HepG2 (cell line): ENCODE results near the gene TRPV2. TPM values are rescaled to one million over a fixed set of nuclear protein-coding genes. Genes with fewer than 3 reads are reported as not detected.

ENCODE experiments used
- GATAD2A ChIP-seq: IDR thresholded peaks from 2 replicates; pipeline ENCODE4 v1.6.1; 2016
- IRX3 ChIP-seq: sonication (generic); formaldehyde crosslinking; IDR thresholded peaks from 2 replicates; pipeline ENCODE4 v1.8.1; 2023; ENCODE audit warnings: mild to moderate bottlenecking, low read depth, missing genetic modification reagents, borderline replicate concordance
- MLXIP ChIP-seq: sonication (generic); formaldehyde crosslinking; IDR thresholded peaks from 2 replicates; pipeline ENCODE4 v1.9.0; 2021; ENCODE audit warnings: missing genetic modification reagents, borderline replicate concordance
- MTA1 ChIP-seq: sonication (generic); formaldehyde crosslinking; IDR thresholded peaks from 2 replicates; pipeline ENCODE4 v1.4.0; 2020; ENCODE audit warnings: missing genetic modification reagents, mild to moderate bottlenecking, borderline replicate concordance
- NFKB2 ChIP-seq: sonication (generic); formaldehyde crosslinking; IDR thresholded peaks from 2 replicates; pipeline ENCODE4 v1.4.0; 2020; ENCODE audit warnings: missing genetic modification reagents, borderline replicate concordance
- SALL1 ChIP-seq: sonication (generic); formaldehyde crosslinking; IDR thresholded peaks from 2 replicates; pipeline ENCODE4 v1.8.0; 2022; ENCODE audit warnings: mild to moderate bottlenecking, missing genetic modification reagents
- SMAD1 ChIP-seq: sonication (generic); formaldehyde crosslinking; IDR thresholded peaks from 2 replicates; pipeline ENCODE4 v1.4.0; 2020; ENCODE audit warnings: missing genetic modification reagents, low read depth, mild to moderate bottlenecking, borderline replicate concordance
- SRY ChIP-seq: sonication (generic); formaldehyde crosslinking; IDR thresholded peaks from 2 replicates; pipeline ENCODE4 v1.8.0; 2022; ENCODE audit warnings: mild to moderate bottlenecking, missing genetic modification reagents
- YEATS2 ChIP-seq: sonication (generic); formaldehyde crosslinking; IDR thresholded peaks from 2 replicates; pipeline ENCODE4 v1.4.0; 2020; ENCODE audit warnings: missing genetic modification reagents, borderline replicate concordance
- ZNF230 ChIP-seq: sonication (generic); formaldehyde crosslinking; IDR thresholded peaks from 2 replicates; pipeline ENCODE4 v1.4.0; 2020; ENCODE audit warnings: mild to moderate bottlenecking, missing genetic modification reagents
- ZNF333 ChIP-seq: sonication (generic); formaldehyde crosslinking; IDR thresholded peaks from 2 replicates; pipeline ENCODE4 v1.4.0; 2020; ENCODE audit warnings: mild to moderate bottlenecking, missing genetic modification reagents, borderline replicate concordance
- ZNF512B ChIP-seq: sonication (generic); formaldehyde crosslinking; IDR thresholded peaks from 2 replicates; pipeline ENCODE4 v1.5.1; 2020; ENCODE audit warnings: missing genetic modification reagents, mild to moderate bottlenecking, borderline replicate concordance
- ZNF724P ChIP-seq: sonication (generic); formaldehyde crosslinking; IDR thresholded peaks from 2 replicates; pipeline ENCODE4 v1.8.0; 2022; ENCODE audit warnings: missing genetic modification reagents, borderline replicate concordance
- polyA plus RNA-seq, 8 experiments: library from polyadenylated mRNA; depleted of rRNA in 3 of 8; stranded (reverse) in 7 of 8; unstranded in 1 of 8; fragments of >200 nt; fragmentation: Illumina TruSeq in 4 of 8; extraction: Trizol in 4 of 8; gene quantifications; 2 replicates each; pipeline versions ENCODE4 v1.2.1 to v1.2.3, GENCODE V29; 2011 to 2016; ENCODE audit warnings: low read depth in 4 of 8, missing spikeins in 1 of 8, mixed read lengths in 1 of 8; ENCODE audit not compliant: insufficient read depth in 1 of 8
- total RNA-seq, 5 experiments: library from RNA; depleted of rRNA; stranded (reverse); fragments of >200 nt; fragmentation: Illumina TruSeq; extraction: Trizol; gene quantifications; 2 replicates each; pipeline ENCODE4 v1.2.3, GENCODE V29; 2016; ENCODE audit warnings: low read depth in 1 of 5
- TF ChIP-seq, protein P1 (sequence below): sonication (generic); formaldehyde crosslinking; IDR thresholded peaks from 2 replicates; pipeline ENCODE4 v1.4.0; 2020; ENCODE audit warnings: low read depth, missing genetic modification reagents
- TF ChIP-seq, protein P2 (sequence below): sonication (generic); formaldehyde crosslinking; IDR thresholded peaks from 2 replicates; pipeline ENCODE4 v1.5.0; 2020; ENCODE audit warnings: mild to moderate bottlenecking, missing genetic modification reagents, borderline replicate concordance

The TRPV2 gene
- total and polyA plus RNA-seq, 2 of the 13 experiments (the other 11 are each of a cell fraction or from before 2014, with no cell fraction given): 13.6 to 21.3 TPM

- TF ChIP-seq ZNF512B (CRISPR knock-in tag) (peak; percentile 54; the same call in 1 of the 2 replicates), ZNF333 (CRISPR knock-in tag) (0 out of 2 replicates have a peak, but pooled peaks have one; percentile 58), GATAD2A (0 out of 2 replicates have a peak, but pooled peaks have one; percentile 4), SMAD1 (CRISPR knock-in tag) (peak; percentile 38; the same call in 1 of the 2 replicates), ZNF724P (CRISPR knock-in tag) (no peak), ZNF230 (no peak), MTA1 (CRISPR knock-in tag) (0 out of 2 replicates have a peak, but pooled peaks have one; percentile 15), IRX3 (CRISPR knock-in tag) (0 out of 2 replicates have a peak, but pooled peaks have one; percentile 23), MLXIP (CRISPR knock-in tag) (no peak), SALL1 (CRISPR knock-in tag) (peak; percentile 35; the same call in 1 of the 2 replicates), NFKB2 (CRISPR knock-in tag) (no peak), YEATS2 (CRISPR knock-in tag) (peak; percentile 14; the same call in 1 of the 2 replicates), SRY (0 out of 2 replicates have a peak, but pooled peaks have one; percentile 38)
- TF ChIP-seq, protein P1, sequence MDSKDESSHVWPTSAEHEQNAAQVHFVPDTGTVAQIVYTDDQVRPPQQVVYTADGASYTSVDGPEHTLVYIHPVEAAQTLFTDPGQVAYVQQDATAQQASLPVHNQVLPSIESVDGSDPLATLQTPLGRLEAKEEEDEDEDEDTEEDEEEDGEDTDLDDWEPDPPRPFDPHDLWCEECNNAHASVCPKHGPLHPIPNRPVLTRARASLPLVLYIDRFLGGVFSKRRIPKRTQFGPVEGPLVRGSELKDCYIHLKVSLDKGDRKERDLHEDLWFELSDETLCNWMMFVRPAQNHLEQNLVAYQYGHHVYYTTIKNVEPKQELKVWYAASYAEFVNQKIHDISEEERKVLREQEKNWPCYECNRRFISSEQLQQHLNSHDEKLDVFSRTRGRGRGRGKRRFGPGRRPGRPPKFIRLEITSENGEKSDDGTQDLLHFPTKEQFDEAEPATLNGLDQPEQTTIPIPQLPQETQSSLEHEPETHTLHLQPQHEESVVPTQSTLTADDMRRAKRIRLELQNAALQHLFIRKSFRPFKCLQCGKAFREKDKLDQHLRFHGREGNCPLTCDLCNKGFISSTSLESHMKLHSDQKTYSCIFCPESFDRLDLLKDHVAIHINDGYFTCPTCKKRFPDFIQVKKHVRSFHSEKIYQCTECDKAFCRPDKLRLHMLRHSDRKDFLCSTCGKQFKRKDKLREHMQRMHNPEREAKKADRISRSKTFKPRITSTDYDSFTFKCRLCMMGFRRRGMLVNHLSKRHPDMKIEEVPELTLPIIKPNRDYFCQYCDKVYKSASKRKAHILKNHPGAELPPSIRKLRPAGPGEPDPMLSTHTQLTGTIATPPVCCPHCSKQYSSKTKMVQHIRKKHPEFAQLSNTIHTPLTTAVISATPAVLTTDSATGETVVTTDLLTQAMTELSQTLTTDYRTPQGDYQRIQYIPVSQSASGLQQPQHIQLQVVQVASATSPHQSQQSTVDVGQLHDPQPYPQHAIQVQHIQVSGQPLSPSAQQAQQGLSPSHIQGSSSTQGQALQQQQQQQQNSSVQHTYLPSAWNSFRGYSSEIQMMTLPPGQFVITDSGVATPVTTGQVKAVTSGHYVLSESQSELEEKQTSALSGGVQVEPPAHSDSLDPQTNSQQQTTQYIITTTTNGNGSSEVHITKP (CRISPR knock-in tag): 0 out of 2 replicates have a peak, but pooled peaks have one; percentile 21
- TF ChIP-seq, protein P2, sequence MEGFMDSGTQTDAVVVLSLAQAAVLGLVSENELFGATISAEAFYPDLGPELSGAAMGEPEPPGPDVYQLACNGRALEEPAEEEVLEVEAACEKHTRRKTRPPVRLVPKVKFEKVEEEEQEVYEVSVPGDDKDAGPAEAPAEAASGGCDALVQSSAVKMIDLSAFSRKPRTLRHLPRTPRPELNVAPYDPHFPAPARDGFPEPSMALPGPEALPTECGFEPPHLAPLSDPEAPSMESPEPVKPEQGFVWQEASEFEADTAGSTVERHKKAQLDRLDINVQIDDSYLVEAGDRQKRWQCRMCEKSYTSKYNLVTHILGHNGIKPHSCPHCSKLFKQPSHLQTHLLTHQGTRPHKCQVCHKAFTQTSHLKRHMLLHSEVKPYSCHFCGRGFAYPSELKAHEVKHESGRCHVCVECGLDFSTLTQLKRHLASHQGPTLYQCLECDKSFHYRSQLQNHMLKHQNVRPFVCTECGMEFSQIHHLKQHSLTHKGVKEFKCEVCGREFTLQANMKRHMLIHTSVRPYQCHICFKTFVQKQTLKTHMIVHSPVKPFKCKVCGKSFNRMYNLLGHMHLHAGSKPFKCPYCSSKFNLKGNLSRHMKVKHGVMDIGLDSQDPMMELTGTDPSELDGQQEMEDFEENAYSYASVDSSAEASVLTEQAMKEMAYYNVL (CRISPR knock-in tag): 0 out of 2 replicates have a peak, but pooled peaks have one; percentile 29
Observed at GRCh38 chr17:16415031-16415924, at the start of gene TRPV2 (continued).
